DOHH2 (cell line): Measurements from ENCODE around the gene CISD1.

ENCODE experiments used
- CTCF ChIP-seq: fragments of 200-600 bp; sonication (generic); IDR thresholded peaks from one replicate; pipeline ENCODE4 v1.5.1; 2014; ENCODE audit warnings: antibody characterized with exemption, mild to moderate bottlenecking, low read depth, low read length; ENCODE audit not compliant: poor library complexity, severe bottlenecking
- EZH2phosphoT487 ChIP-seq: fragments of 200-600 bp; sonication (generic); IDR thresholded peaks from 2 replicates; pipeline ENCODE4 v1.6.1; 2017; ENCODE audit warnings: borderline replicate concordance, mild to moderate bottlenecking, antibody characterized with exemption, low read length, moderate library complexity, mixed read lengths

GRCh38 chr10:58220769-58221451 lies 48.1 kb upstream of the CISD1 start:
- TF ChIP-seq CTCF (no peak), EZH2phosphoT487 (no peak)
